ENCODE results near the gene SLITRK1. TPM values are rescaled to one million over a fixed set of nuclear protein-coding genes. Genes with fewer than 3 reads are reported as not detected.

SLITRK1 gene
- total and polyA plus RNA-seq, 2 donors from 2014 or later, result not detected

DNA sequence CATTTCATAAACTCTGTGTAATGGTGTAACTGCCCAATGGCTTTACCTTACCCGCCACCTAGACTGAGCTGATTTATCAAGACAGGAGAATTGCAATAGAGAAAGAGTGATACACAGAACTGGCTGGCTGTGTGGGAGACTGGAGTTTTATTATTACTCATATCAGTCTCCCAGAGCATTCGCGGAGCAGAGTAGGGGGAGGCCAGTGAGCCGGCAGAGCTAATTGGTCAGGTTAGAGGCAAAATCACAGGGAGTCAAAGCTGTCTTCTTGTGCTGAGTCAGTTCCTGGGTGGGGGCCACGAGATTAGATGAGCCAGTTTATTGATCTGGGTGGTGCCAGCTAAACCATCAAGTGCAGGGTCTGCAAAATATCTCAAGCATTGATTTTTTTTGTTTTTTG lies 23.4 kb upstream of the SLITRK1 start:
- Histone ChIP-seq H3K4me3 (ENCODE audit: low read length in 3 of 3) (no peak overlapping the region), H3K27me3 (ENCODE audit: control insufficient read depth, insufficient read depth, low read length) (no peaks in the 10 kb centered on the region), H3K27ac (ENCODE audit: low read depth in 2 of 2, low read length in 2 of 2) (no peak overlapping the region), H3K9me3 (ENCODE audit: control insufficient read depth in 2 of 3, insufficient read depth in 1 of 3, low read length in 3 of 3) (no peaks in the 10 kb centered on the region), H3K9ac (ENCODE audit: low read length in 3 of 3) (no peak overlapping the region), H3K36me3 (ENCODE audit: control insufficient read depth in 2 of 3, insufficient read depth in 3 of 3, low read length in 3 of 3) (no peaks in the 10 kb centered on the region), H3K4me1 (ENCODE audit: control insufficient read depth in 2 of 3, insufficient read depth in 2 of 3, low read depth in 1 of 3, low read length in 3 of 3) (no peaks in the 10 kb centered on the region)
- DNase-seq (no peak), FAIRE-seq (no peak)
- intact Hi-C loops (cut with DNase I), result no loop called here
- TF ChIP-seq, protein P1, sequence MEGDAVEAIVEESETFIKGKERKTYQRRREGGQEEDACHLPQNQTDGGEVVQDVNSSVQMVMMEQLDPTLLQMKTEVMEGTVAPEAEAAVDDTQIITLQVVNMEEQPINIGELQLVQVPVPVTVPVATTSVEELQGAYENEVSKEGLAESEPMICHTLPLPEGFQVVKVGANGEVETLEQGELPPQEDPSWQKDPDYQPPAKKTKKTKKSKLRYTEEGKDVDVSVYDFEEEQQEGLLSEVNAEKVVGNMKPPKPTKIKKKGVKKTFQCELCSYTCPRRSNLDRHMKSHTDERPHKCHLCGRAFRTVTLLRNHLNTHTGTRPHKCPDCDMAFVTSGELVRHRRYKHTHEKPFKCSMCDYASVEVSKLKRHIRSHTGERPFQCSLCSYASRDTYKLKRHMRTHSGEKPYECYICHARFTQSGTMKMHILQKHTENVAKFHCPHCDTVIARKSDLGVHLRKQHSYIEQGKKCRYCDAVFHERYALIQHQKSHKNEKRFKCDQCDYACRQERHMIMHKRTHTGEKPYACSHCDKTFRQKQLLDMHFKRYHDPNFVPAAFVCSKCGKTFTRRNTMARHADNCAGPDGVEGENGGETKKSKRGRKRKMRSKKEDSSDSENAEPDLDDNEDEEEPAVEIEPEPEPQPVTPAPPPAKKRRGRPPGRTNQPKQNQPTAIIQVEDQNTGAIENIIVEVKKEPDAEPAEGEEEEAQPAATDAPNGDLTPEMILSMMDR (IDR thresholded peaks at IDR 0.05; ENCODE audit: borderline replicate concordance, extremely low read depth, insufficient read depth), result no peak

DNA sequence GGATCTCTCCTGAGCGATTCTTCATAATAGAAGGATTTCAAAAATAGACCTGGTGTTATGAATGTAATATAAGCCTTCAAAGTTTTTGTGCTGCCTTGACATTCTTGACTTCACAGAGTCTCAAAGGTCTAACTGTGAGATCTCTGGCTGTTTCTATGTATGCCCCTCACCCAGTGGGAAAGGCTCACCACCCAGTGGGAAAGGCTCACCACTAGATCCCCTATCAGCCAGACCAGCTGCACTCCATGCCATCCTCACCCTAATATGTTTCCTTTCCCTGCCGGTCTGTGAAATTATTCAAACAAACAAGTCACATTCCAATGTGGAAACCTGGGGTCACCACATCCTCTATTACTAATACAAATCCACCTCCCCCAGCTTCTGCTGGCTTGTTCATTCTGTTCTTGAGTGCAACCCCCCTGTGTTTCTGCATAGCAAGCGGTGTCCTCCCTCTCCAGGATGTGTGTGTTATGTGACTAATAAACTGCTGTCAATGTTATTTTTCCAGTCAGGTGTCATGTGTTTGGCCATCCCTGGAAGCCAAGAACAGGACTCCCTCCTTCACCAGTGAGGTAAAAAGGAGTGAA lies 13.8 kb upstream of the SLITRK1 start:
- Histone ChIP-seq H3K9ac (ENCODE audit: low read length in 3 of 3) (no peak overlapping the region), H3K27ac (ENCODE audit: low read depth in 2 of 2, low read length in 2 of 2) (no peak overlapping the region), H3K36me3 (ENCODE audit: control insufficient read depth in 2 of 3, insufficient read depth in 3 of 3, low read length in 3 of 3) (no peaks in the 10 kb centered on the region), H3K4me1 (ENCODE audit: control insufficient read depth in 2 of 3, insufficient read depth in 2 of 3, low read depth in 1 of 3, low read length in 3 of 3) (no peaks in the 10 kb centered on the region), H3K9me3 (ENCODE audit: control insufficient read depth in 2 of 3, insufficient read depth in 1 of 3, low read length in 3 of 3) (peaks cover 0 to 3% (median 0%) of the 10 kb centered on the region in 3 donors), H3K27me3 (ENCODE audit: control insufficient read depth, insufficient read depth, low read length) (no peaks in the 10 kb centered on the region), H3K4me3 (ENCODE audit: low read length in 3 of 3) (no peak overlapping the region)
- DNase-seq (no peak), FAIRE-seq (no peak)
- TF ChIP-seq, protein P1 (IDR thresholded peaks at IDR 0.05; ENCODE audit: borderline replicate concordance, extremely low read depth, insufficient read depth), result no peak
- intact Hi-C loops (cut with DNase I), result no loop called here

DNA sequence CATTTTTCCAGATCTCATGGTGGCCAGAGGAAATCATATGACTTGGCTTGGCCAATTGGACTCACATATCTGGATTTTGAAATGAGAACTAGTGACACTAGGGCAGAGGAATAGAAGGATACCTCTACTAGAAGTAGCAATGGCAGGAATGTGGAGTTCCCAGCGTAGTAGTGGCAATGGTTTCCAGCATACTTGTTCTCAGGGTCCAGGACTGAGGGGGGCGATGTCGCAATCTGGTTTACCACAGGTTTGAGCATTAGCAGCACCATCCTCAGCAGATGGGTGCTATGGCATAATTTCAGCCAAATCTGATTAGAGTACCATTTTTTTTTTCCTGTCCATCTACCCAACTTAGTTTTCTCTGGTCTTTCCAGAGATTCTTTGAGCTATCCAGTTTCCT lies 8.1 kb upstream of the SLITRK1 start:
- Histone ChIP-seq H3K27me3 (ENCODE audit: control insufficient read depth, insufficient read depth, low read length) (no peaks in the 10 kb centered on the region), H3K4me1 (ENCODE audit: control insufficient read depth in 2 of 3, insufficient read depth in 2 of 3, low read depth in 1 of 3, low read length in 3 of 3) (no peaks in the 10 kb centered on the region), H3K4me3 (ENCODE audit: low read length in 3 of 3) (no peak overlapping the region), H3K36me3 (ENCODE audit: control insufficient read depth in 2 of 3, insufficient read depth in 3 of 3, low read length in 3 of 3) (no peaks in the 10 kb centered on the region), H3K9ac (ENCODE audit: low read length in 3 of 3) (no peak overlapping the region), H3K9me3 (ENCODE audit: control insufficient read depth in 2 of 3, insufficient read depth in 1 of 3, low read length in 3 of 3) (no peaks in the 10 kb centered on the region), H3K27ac (ENCODE audit: low read depth in 2 of 2, low read length in 2 of 2) (no peak overlapping the region)
- DNase-seq, result no peak
- no peak for FAIRE-seq
- TF ChIP-seq, protein P1 (IDR thresholded peaks at IDR 0.05; ENCODE audit: borderline replicate concordance, extremely low read depth, insufficient read depth), result no peak
- intact Hi-C loops (cut with DNase I), result no loop called here

DNA sequence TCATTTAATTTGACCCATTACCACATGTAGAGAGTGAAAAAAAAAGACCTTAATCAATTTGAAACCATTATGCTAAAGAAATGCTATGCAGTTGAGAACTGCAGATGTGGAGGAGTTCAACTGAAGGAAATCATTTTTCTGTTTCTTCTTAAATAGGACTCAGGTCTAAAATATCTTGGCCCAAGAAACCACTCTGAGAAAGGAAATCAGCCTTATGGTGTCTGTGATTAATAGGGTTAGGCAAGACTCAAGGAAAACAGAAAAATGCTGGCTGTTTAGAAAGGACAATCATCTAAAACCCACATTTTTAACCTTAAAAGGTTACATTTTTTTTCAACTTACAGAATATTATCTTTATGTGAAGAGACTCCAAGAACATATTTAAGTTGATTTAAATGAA lies 1.9 kb upstream of the SLITRK1 start:
- FAIRE-seq, result no peak
- peaks cover 24% of the 10 kb centered on the region for H3K27me3 ChIP-seq (ENCODE audit: control insufficient read depth, insufficient read depth, low read length)

More for the DNA sequence above, 1.9 kb upstream of the SLITRK1 start:
- no peak for DNase-seq
- Histone ChIP-seq H3K27ac (ENCODE audit: low read depth in 2 of 2, low read length in 2 of 2) (no peak overlapping the region), H3K9me3 (ENCODE audit: control insufficient read depth in 2 of 3, insufficient read depth in 1 of 3, low read length in 3 of 3) (no peaks in the 10 kb centered on the region), H3K4me1 (ENCODE audit: control insufficient read depth in 2 of 3, insufficient read depth in 2 of 3, low read depth in 1 of 3, low read length in 3 of 3) (peaks cover 0 to 1% (median 0%) of the 10 kb centered on the region in 3 donors), H3K9ac (ENCODE audit: low read length in 3 of 3) (no peak overlapping the region), H3K36me3 (ENCODE audit: control insufficient read depth in 2 of 3, insufficient read depth in 3 of 3, low read length in 3 of 3) (no peaks in the 10 kb centered on the region), H3K4me3 (ENCODE audit: low read length in 3 of 3) (no peak overlapping the region)
- TF ChIP-seq, protein P1 (IDR thresholded peaks at IDR 0.05; ENCODE audit: borderline replicate concordance, extremely low read depth, insufficient read depth), result no peak
- intact Hi-C loops (cut with DNase I), result no loop called here
